ENCODE measurements around the gene NPHS1. TPM values are rescaled to one million over a fixed set of nuclear protein-coding genes. Genes with fewer than 3 reads are reported as not detected.

NPHS1 gene
- total and polyA plus RNA-seq, 2 of the 8 experiments (the other 6 are each of a cell fraction or from before 2014, with no cell fraction given): 1.3 to 1.4 TPM

- Histone ChIP-seq H3K4me1 (replicated peaks in 1 of 4; ENCODE audit: control insufficient read depth in 3 of 4, insufficient read depth in 4 of 4, low read length in 3 of 4) (peaks cover 0 to 14% (median 6%) of the 10 kb centered on the region in 4 experiments; a peak in 6 of 7 replicates), H3K23me2 (ENCODE audit: low read depth, low read length) (peaks cover 12% of the 10 kb centered on the region), H2BK5ac (ENCODE audit: low read depth, low read length) (no peak overlapping the region), H3K56ac (replicated peaks; ENCODE audit: insufficient read length, low read depth, low read length) (no peak overlapping the region), H3K9me3 (ENCODE audit: insufficient read depth in 2 of 2, low read depth in 1 of 2, low read length in 1 of 2) (no peaks in the 10 kb centered on the region), H3K27me3 (replicated peaks in 1 of 4; ENCODE audit: control insufficient read depth in 3 of 4, extremely low read depth in 1 of 4, insufficient read depth in 3 of 4, low read length in 3 of 4) (no peaks in the 10 kb centered on the region), H3K23ac (ENCODE audit: insufficient read length) (no peak overlapping the region), H3K9ac (replicated peaks in 1 of 4; ENCODE audit: extremely low read depth in 1 of 4, low read depth in 3 of 4, low read length in 3 of 4) (no peak overlapping the region), H3K14ac (ENCODE audit: insufficient read length) (no peak overlapping the region), H3K79me1 (ENCODE audit: low read depth, low read length) (no peaks in the 10 kb centered on the region; the same call in 1 of the 2 replicates), H2AK5ac (ENCODE audit: low read depth, low read length) (no peak overlapping the region), H3K4me2 (ENCODE audit: insufficient read depth in 1 of 2, low read depth in 2 of 2, low read length in 2 of 2) (peak overlapping the region; percentile 68 to 89; a peak in 2 of 4 replicates), H2AFZ (ENCODE audit: low read length) (no peak overlapping the region), H3K4ac (replicated peaks; ENCODE audit: insufficient read length, low read depth, low read length) (no peak overlapping the region), H4K8ac (ENCODE audit: extremely low read depth, insufficient read depth, low read length) (no peak overlapping the region), H4K20me1 (replicated peaks in 1 of 2; ENCODE audit: control insufficient read depth in 1 of 2, insufficient read depth in 2 of 2, low read length in 2 of 2) (peaks cover 0 to 1% of the 10 kb centered on the region in 2 experiments), H3K27ac (ENCODE audit: low read depth, low read length) (no peak overlapping the region), H3K36me3 (ENCODE audit: control insufficient read depth in 2 of 4, insufficient read depth in 4 of 4, low read length in 3 of 4) (peaks cover 4 to 18% (median 6%) of the 10 kb centered on the region in 4 experiments; a peak in 7 of 8 replicates), H2BK12ac (ENCODE audit: low read depth, low read length) (no peak overlapping the region), H2BK120ac (replicated peaks; ENCODE audit: low read depth, low read length) (no peak overlapping the region), H3K4me3 (ENCODE audit: extremely low read depth in 1 of 4, insufficient read depth in 2 of 4, low read depth in 3 of 4, low read length in 4 of 4) (peak overlapping the region; percentile 88 to 94 (median 90); a peak in 4 of 8 replicates), H4K91ac (replicated peaks; ENCODE audit: insufficient read length, low read length) (no peak overlapping the region), H3K18ac (ENCODE audit: extremely low read depth, low read length) (no peak overlapping the region), H3K79me2 (ENCODE audit: control insufficient read depth in 1 of 2, insufficient read depth in 2 of 2, low read length in 2 of 2) (peaks cover 0 to 8% of the 10 kb centered on the region in 2 experiments; a peak in 1 of 4 replicates), H2BK15ac (ENCODE audit: low read length) (no peak overlapping the region), H2BK20ac (ENCODE audit: low read length) (no peak overlapping the region), H4K5ac (ENCODE audit: insufficient read length, low read depth, low read length) (no peak overlapping the region)
- ChIA-PET POLR2A (ENCODE audit: partially characterized antibody) (interaction anchor here (0.6 to 1.6 kb wide), 5 partner anchors 16 to 55 kb away, joined by 3 to 6 read pairs (median 3); no protein-coding TSS in a partner anchor), CTCF (ENCODE audit: partially characterized antibody) (no interaction called here)
- TF ChIP-seq KDM4A (IDR thresholded peaks at IDR 0.05; ENCODE audit: low read depth, low read length, severe bottlenecking): no peak
- no peak for TF ChIP-seq JUN (IDR thresholded peaks at IDR 0.05; ENCODE audit: low read depth, low read length)
- no peak for TF ChIP-seq TCF12 (IDR thresholded peaks at IDR 0.05; ENCODE audit: low read depth, low read length)
- TF ChIP-seq, protein P1, sequence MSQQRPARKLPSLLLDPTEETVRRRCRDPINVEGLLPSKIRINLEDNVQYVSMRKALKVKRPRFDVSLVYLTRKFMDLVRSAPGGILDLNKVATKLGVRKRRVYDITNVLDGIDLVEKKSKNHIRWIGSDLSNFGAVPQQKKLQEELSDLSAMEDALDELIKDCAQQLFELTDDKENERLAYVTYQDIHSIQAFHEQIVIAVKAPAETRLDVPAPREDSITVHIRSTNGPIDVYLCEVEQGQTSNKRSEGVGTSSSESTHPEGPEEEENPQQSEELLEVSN (IDR thresholded peaks at IDR 0.05): no peak
- no peak for TF ChIP-seq SRF (IDR thresholded peaks at IDR 0.05; ENCODE audit: low read depth, low read length)
- DNase-seq (ENCODE audit: low read depth in 1 of 2, low spot score in 2 of 2) (no peak), FAIRE-seq (no peak)
- WGBS, 2 experiments (ENCODE audit: extremely low coverage in 1 of 2, insufficient coverage in 1 of 2, insufficient read length in 1 of 2, insufficient replicate concordance in 2 of 2, low coverage in 1 of 2, low lambda C conversion rate in 2 of 2, missing lambda C conversion rate in 1 of 2): 65% methylated on average over 2 of the region's 2 CpGs; no CpG with 5 or more reads in 1 of the 2 experiments
These were observed 48.8 kb upstream of the NPHS1 start for GRCh38 chr19:35901055-35901644.
